Rectal smooth muscle tissue (tissue), 1 donor: ENCODE measurements around the gene AHI1.

ENCODE experiments used
- H3K27ac ChIP-seq: one replicate; pipeline ENCODE4 v1.7.0; 2013; ENCODE audit warnings: low read depth, low read length, inconsistent platforms
- H3K27me3 ChIP-seq: one replicate; pipeline ENCODE4 v1.7.0; 2013; ENCODE audit warnings: low read length; ENCODE audit not compliant: control insufficient read depth, insufficient read depth
- H3K36me3 ChIP-seq: one replicate; pipeline ENCODE4 v1.7.0; 2013; ENCODE audit warnings: low read length; ENCODE audit not compliant: control insufficient read depth, insufficient read depth
- H3K4me1 ChIP-seq: one replicate; pipeline ENCODE4 v1.7.0; 2013; ENCODE audit warnings: low read length; ENCODE audit not compliant: control insufficient read depth, insufficient read depth
- H3K4me3 ChIP-seq: one replicate; pipeline ENCODE4 v1.7.0; 2013; ENCODE audit warnings: low read length
- H3K9ac ChIP-seq: one replicate; pipeline ENCODE4 v1.7.0; 2013; ENCODE audit warnings: low read length

AHI1 gene

GRCh38 chr6:135291288-135292076, 206.1 kb downstream of the AHI1 start:
- Histone ChIP-seq H3K9ac (no peak overlapping the region), H3K4me3 (no peak overlapping the region), H3K27ac (no peak overlapping the region), H3K36me3 (no peaks in the 10 kb centered on the region), H3K4me1 (no peaks in the 10 kb centered on the region), H3K27me3 (no peaks in the 10 kb centered on the region)

GRCh38 chr6:135289816-135290215, 207.7 kb downstream of the AHI1 start:
- Histone ChIP-seq H3K27ac (no peak overlapping the region), H3K4me3 (no peak overlapping the region), H3K36me3 (no peaks in the 10 kb centered on the region), H3K9ac (no peak overlapping the region), H3K27me3 (no peaks in the 10 kb centered on the region), H3K4me1 (no peaks in the 10 kb centered on the region)

DNA sequence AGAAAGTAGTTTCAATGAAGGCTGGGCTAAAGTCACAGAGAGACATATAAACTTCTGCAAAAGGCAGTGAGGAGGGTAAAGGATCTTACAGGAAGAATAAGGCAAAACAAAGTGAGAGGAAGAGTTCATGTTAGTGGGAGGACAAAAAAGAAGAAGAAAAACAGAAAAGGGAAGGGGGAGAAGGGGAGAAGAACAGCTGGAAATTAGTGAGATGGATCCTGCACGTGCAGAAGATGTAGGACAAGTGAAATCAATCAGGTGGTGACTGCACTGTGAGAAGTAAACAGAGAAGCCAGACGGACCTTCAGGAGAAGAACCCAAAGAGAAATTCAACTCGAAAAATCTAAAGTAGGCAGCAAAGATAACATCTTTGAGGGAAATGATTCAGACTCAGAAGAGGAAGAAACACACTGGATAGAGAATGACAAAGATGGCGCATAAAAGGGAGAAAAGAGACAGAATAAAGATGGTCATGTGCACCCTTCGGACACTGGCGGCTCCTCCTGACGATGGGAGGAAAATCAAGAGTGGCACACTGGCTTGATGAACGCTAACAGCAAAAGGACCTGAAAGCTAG, 210.5 kb downstream of the AHI1 start:
- Histone ChIP-seq H3K4me3 (no peak overlapping the region), H3K27me3 (no peaks in the 10 kb centered on the region), H3K27ac (no peak overlapping the region), H3K9ac (no peak overlapping the region), H3K36me3 (no peaks in the 10 kb centered on the region), H3K4me1 (no peaks in the 10 kb centered on the region)

DNA sequence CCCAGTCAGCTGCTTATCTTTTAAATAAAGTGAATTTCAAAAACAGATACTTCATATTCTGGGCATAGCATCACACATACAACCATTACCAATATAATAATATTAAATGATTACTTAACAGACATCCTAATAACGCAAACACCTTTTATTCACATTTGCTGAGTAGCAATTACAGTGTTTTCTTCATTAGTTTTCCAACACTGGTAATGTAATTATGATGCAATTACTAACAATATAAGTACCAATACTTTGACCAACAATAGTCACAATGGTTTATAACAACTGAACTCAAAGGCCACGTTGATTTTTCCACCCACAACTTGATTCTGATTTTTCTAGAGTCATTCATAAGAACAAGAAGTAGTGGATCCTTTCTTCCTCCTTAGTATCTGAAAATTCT, 212.4 kb downstream of the AHI1 start:
- Histone ChIP-seq H3K27ac (no peak overlapping the region), H3K4me1 (no peaks in the 10 kb centered on the region), H3K9ac (no peak overlapping the region), H3K27me3 (no peaks in the 10 kb centered on the region), H3K36me3 (no peaks in the 10 kb centered on the region), H3K4me3 (no peak overlapping the region)

- H3K4me3 ChIP-seq = no peak overlapping the region
- H3K27ac ChIP-seq = no peak overlapping the region
- H3K27me3 ChIP-seq = no peaks in the 10 kb centered on the region
- H3K36me3 ChIP-seq = no peaks in the 10 kb centered on the region
- no peak overlapping the region for H3K9ac ChIP-seq
- H3K4me1 ChIP-seq = no peaks in the 10 kb centered on the region
These were observed 213.6 kb downstream of the AHI1 start for GRCh38 chr6:135283926-135284325.

GRCh38 chr6:135282395-135282794, 215.1 kb downstream of the AHI1 start:
- H3K27ac ChIP-seq = no peak overlapping the region
- no peak overlapping the region for H3K4me3 ChIP-seq
- H3K4me1 ChIP-seq = no peaks in the 10 kb centered on the region
- H3K27me3 ChIP-seq = no peaks in the 10 kb centered on the region
- H3K9ac ChIP-seq = no peak overlapping the region
- H3K36me3 ChIP-seq = no peaks in the 10 kb centered on the region

- Histone ChIP-seq H3K4me3 (no peak overlapping the region), H3K27ac (no peak overlapping the region), H3K27me3 (no peaks in the 10 kb centered on the region), H3K4me1 (no peaks in the 10 kb centered on the region), H3K36me3 (no peaks in the 10 kb centered on the region), H3K9ac (no peak overlapping the region)
These were observed 215.6 kb downstream of the AHI1 start for GRCh38 chr6:135281964-135282363.

- Histone ChIP-seq H3K4me3 (no peak overlapping the region), H3K27ac (no peak overlapping the region), H3K36me3 (no peaks in the 10 kb centered on the region), H3K4me1 (no peaks in the 10 kb centered on the region), H3K27me3 (no peaks in the 10 kb centered on the region), H3K9ac (no peak overlapping the region)
These were observed 216.3 kb downstream of the AHI1 start for GRCh38 chr6:135281227-135281626.

- no peaks in the 10 kb centered on the region for H3K27me3 ChIP-seq
- H3K27ac ChIP-seq = no peak overlapping the region
- no peak overlapping the region for H3K4me3 ChIP-seq
- no peak overlapping the region for H3K9ac ChIP-seq
- no peaks in the 10 kb centered on the region for H3K4me1 ChIP-seq
- no peaks in the 10 kb centered on the region for H3K36me3 ChIP-seq
These were observed 217.0 kb downstream of the AHI1 start for GRCh38 chr6:135280375-135281136.

DNA sequence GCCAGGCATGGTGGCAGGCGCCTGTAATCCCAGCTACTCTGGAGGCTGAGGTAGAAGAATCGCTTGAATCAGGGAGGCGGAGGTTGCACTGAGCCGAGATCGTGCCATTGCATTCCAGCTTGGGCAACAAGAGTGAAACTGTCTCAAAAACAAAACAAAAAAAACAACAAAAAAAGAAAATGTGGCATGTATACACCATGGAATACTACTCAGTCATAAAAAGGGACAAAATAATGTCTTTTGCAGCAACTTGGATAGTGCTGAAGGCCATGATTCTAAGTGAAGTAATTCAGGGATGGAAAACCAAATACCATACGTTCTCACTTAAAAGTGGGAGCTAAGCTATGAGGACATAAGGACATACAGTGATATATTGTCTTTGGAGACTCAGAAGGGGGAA, 220.1 kb downstream of the AHI1 start:
- H3K9ac ChIP-seq = no peak overlapping the region
- no peaks in the 10 kb centered on the region for H3K4me1 ChIP-seq
- no peaks in the 10 kb centered on the region for H3K27me3 ChIP-seq
- H3K27ac ChIP-seq = no peak overlapping the region
- no peaks in the 10 kb centered on the region for H3K36me3 ChIP-seq
- no peak overlapping the region for H3K4me3 ChIP-seq

- no peak overlapping the region for H3K27ac ChIP-seq
- H3K4me3 ChIP-seq = no peak overlapping the region
- no peak overlapping the region for H3K9ac ChIP-seq
- no peaks in the 10 kb centered on the region for H3K27me3 ChIP-seq
- H3K4me1 ChIP-seq = no peaks in the 10 kb centered on the region
- H3K36me3 ChIP-seq = no peaks in the 10 kb centered on the region
These were observed 222.8 kb downstream of the AHI1 start for GRCh38 chr6:135274561-135275293.

DNA sequence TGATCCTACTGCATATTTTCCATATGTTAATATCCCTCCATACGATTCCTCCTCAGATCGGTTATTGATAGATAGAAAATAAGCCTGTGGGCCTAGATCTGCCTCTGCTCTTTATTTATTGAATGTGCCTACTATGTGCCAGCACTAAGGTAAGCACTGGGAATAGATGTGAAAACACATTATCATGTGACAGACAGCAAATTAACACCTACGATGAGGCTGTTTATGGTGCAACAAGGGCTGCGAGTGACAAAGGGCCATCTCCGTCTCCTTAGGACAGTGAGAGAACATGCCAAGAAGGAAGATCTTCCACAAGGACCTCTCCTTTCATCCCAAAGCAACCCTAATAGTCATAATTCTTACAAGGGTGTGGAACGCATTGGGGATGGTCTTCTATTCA, 225.9 kb downstream of the AHI1 start:
- H3K9ac ChIP-seq = no peak overlapping the region
- no peaks in the 10 kb centered on the region for H3K4me1 ChIP-seq
- no peaks in the 10 kb centered on the region for H3K36me3 ChIP-seq
- H3K4me3 ChIP-seq = no peak overlapping the region
- H3K27me3 ChIP-seq = no peaks in the 10 kb centered on the region
- no peak overlapping the region for H3K27ac ChIP-seq
